Endodermal cell (in vitro differentiated cells): Measurements from ENCODE around the gene KRTCAP2. TPM values are rescaled to one million over a fixed set of nuclear protein-coding genes. Genes with fewer than 3 reads are reported as not detected.
A peak's percentile ranks its signal among the peaks of the same experiment; 100 is the strongest.

ENCODE experiments used
- DNase-seq: peaks from one replicate; pipeline ENCODE4 v3.0.0-alpha.2; 2017
- H3K27ac ChIP-seq: 2 replicates; pipeline ENCODE4 v1.5.1; 2013; ENCODE audit warnings: mild to moderate bottlenecking, low read depth, low read length, moderate library complexity
- H3K27me3 ChIP-seq: 2 replicates; pipeline ENCODE4 v1.6.1; 2013; ENCODE audit warnings: mild to moderate bottlenecking, low read length, moderate library complexity; ENCODE audit not compliant: insufficient read depth, control insufficient read depth, poor library complexity, severe bottlenecking
- H3K36me3 ChIP-seq: 2 replicates; pipeline ENCODE4 v1.7.0; 2013; ENCODE audit warnings: mild to moderate bottlenecking, low read length, moderate library complexity; ENCODE audit not compliant: control insufficient read depth, insufficient read depth
- H3K4me1 ChIP-seq: one replicate; pipeline ENCODE4 v1.7.0; 2013; ENCODE audit warnings: low read length; ENCODE audit not compliant: control insufficient read depth, insufficient read depth
- H3K4me3 ChIP-seq: 2 replicates; pipeline ENCODE4 v1.5.1; 2013; ENCODE audit warnings: mild to moderate bottlenecking, low read length, moderate library complexity
- H3K9ac ChIP-seq: 2 replicates; pipeline ENCODE4 v1.6.1; 2013; ENCODE audit warnings: mild to moderate bottlenecking, low read length, moderate library complexity; ENCODE audit not compliant: poor library complexity, severe bottlenecking; ENCODE audit errors: extremely low read depth
- H3K9me3 ChIP-seq: 2 replicates; pipeline ENCODE4 v1.6.1; 2013; ENCODE audit warnings: mild to moderate bottlenecking, low read length, moderate library complexity; ENCODE audit not compliant: control insufficient read depth
- H3K27ac Mint-ChIP-seq: 2 replicates; pipeline ENCODE4 v1.8.0; 2020; ENCODE audit warnings: mixed read lengths
- H3K27me3 Mint-ChIP-seq: 2 replicates; pipeline ENCODE4 v1.8.0; 2021; ENCODE audit warnings: mild to moderate bottlenecking, mixed read lengths; ENCODE audit not compliant: insufficient read depth
- H3K36me3 Mint-ChIP-seq: 2 replicates; pipeline ENCODE4 v1.8.0; 2020; ENCODE audit warnings: low read depth, mixed read lengths
- H3K4me1 Mint-ChIP-seq: 2 replicates; pipeline ENCODE4 v1.8.0; 2020; ENCODE audit warnings: mixed read lengths
- H3K4me3 Mint-ChIP-seq: 2 replicates; pipeline ENCODE4 v1.8.0; 2020; ENCODE audit warnings: mild to moderate bottlenecking, moderate library complexity, mixed read lengths
- H3K9me3 Mint-ChIP-seq: 2 replicates; pipeline ENCODE4 v1.8.0; 2020; ENCODE audit warnings: mild to moderate bottlenecking, mixed read lengths
- CTCF ChIP-seq: fragments of 200-600 bp; sonication (generic); conservative IDR thresholded peaks from 2 replicates; pipeline ENCODE4 v1.5.0; 2021; ENCODE audit warnings: antibody characterized with exemption, mild to moderate bottlenecking
- WGBS, 2 experiments: methylation state at CpG; one replicate each; pipeline versions ENCODE4 v1.1.5 to v1.1.7; 2013; ENCODE audit warnings: missing lambda C conversion rate in 2 of 2, mixed read lengths in 1 of 2; ENCODE audit not compliant: insufficient coverage in 1 of 2, insufficient read length in 1 of 2; 5-methylcytosine and 5-hydroxymethylcytosine counted together
- total RNA-seq, 2 donors: library from RNA; stranded (reverse); fragmentation: NEBNext Ultra II Directional in 1 of 2; extraction: Animal tissue kit (Norgen Biotek cat#: 25700) in 1 of 2; gene quantifications; 2 replicates in 1 of 2; 3 replicates in 1 of 2; pipeline ENCODE4 v1.2.1, GENCODE V29; 2021

Gene KRTCAP2
- total RNA-seq, 2 donors from 2014 or later, result 143 to 152 TPM

- Histone ChIP-seq H3K27ac (peak overlapping the region; percentile 41), H3K4me1 (no peaks in the 10 kb centered on the region), H3K9me3 (no peaks in the 10 kb centered on the region), H3K27me3 (no peaks in the 10 kb centered on the region), H3K4me3 (no peak overlapping the region), H3K36me3 (peaks cover 16% of the 10 kb centered on the region), H3K9ac (no peak overlapping the region)
- H3K27me3 Mint-ChIP-seq, result peaks cover 1% of the 10 kb centered on the region
- no peaks in the 10 kb centered on the region for H3K4me1 Mint-ChIP-seq
- H3K9me3 Mint-ChIP-seq, result no peaks in the 10 kb centered on the region
- TF ChIP-seq CTCF, result no peak
- 92 to 95% methylated on average over 2 to 5 of the region's 5 CpGs for WGBS, 2 experiments
- no peak for DNase-seq
- H3K4me3 Mint-ChIP-seq, result no peak overlapping the region
- H3K27ac Mint-ChIP-seq, result no peak overlapping the region
- H3K36me3 Mint-ChIP-seq, result peaks cover 65% of the 10 kb centered on the region
Measured at GRCh38 chr1:155200920-155201319, 27.8 kb upstream of the KRTCAP2 start.

GRCh38 chr1:155199792-155200191, 26.7 kb upstream of the KRTCAP2 start:
- no peak overlapping the region for H3K4me3 Mint-ChIP-seq
- 75 to 92% methylated on average over 2 to 4 of the region's 4 CpGs for whole genome bisulfite sequencing, 2 experiments
- H3K36me3 Mint-ChIP-seq, result peaks cover 64% of the 10 kb centered on the region
- no peak for DNase-seq
- H3K36me3 ChIP-seq, result peaks cover 16% of the 10 kb centered on the region
- no peak for TF ChIP-seq CTCF
- no peaks in the 10 kb centered on the region for H3K9me3 ChIP-seq
- H3K9me3 Mint-ChIP-seq, result no peaks in the 10 kb centered on the region
- H3K27me3 ChIP-seq, result no peaks in the 10 kb centered on the region
- H3K27ac Mint-ChIP-seq, result no peak overlapping the region
- H3K27me3 Mint-ChIP-seq, result peaks cover 1% of the 10 kb centered on the region
- H3K4me1 Mint-ChIP-seq, result peaks cover 6% of the 10 kb centered on the region
- H3K9ac ChIP-seq, result no peak overlapping the region
- H3K4me3 ChIP-seq, result no peak overlapping the region
- H3K27ac ChIP-seq, result no peak overlapping the region
- no peaks in the 10 kb centered on the region for H3K4me1 ChIP-seq

- no peak for TF ChIP-seq CTCF
- peaks cover 59% of the 10 kb centered on the region for H3K36me3 Mint-ChIP-seq
Measured at GRCh38 chr1:155198547-155198906, 25.4 kb upstream of the KRTCAP2 start.

More at GRCh38 chr1:155198547-155198906, 25.4 kb upstream of the KRTCAP2 start:
- Histone ChIP-seq H3K36me3 (peaks cover 16% of the 10 kb centered on the region), H3K27ac (no peak overlapping the region), H3K4me3 (no peak overlapping the region), H3K4me1 (no peaks in the 10 kb centered on the region), H3K9ac (no peak overlapping the region), H3K9me3 (no peaks in the 10 kb centered on the region), H3K27me3 (no peaks in the 10 kb centered on the region)
- DNase-seq, result no peak
- Mint-ChIP-seq H3K4me3 (no peak overlapping the region), H3K9me3 (no peaks in the 10 kb centered on the region), H3K27me3 (no peaks in the 10 kb centered on the region), H3K4me1 (peaks cover 13% of the 10 kb centered on the region), H3K27ac (no peak overlapping the region)
- WGBS, 2 experiments, result 89 to 93% methylated on average over 2 to 3 of the region's 3 CpGs
